BE2C (cell line): ENCODE data around the gene RANBP10.

Experiments
- DNase-seq: peaks from one replicate; pipeline ENCODE4 v3.0.0-alpha.2; 2020
- H3K27me3 ChIP-seq: fragments of 250-450 bp; sonication (Bioruptor Pico); 2 replicates; pipeline ENCODE4 v1.5.1; 2020; ENCODE audit warnings: mild to moderate bottlenecking
- H3K36me3 ChIP-seq: fragments of 250-450 bp; sonication (Bioruptor Pico); 2 replicates; pipeline ENCODE4 v1.5.1; 2020; ENCODE audit warnings: mild to moderate bottlenecking
- H3K4me1 ChIP-seq: fragments of 250-450 bp; sonication (Bioruptor Pico); 2 replicates; pipeline ENCODE4 v1.5.1; 2020
- H3K4me3 ChIP-seq: 2 replicates; pipeline ENCODE4 v1.5.1; 2011; ENCODE audit warnings: low read depth, low read length
- H3K9me3 ChIP-seq: fragments of 250-450 bp; sonication (Bioruptor Pico); 2 replicates; pipeline ENCODE4 v1.5.1; 2020
- TF ChIP-seq, protein P1 (sequence below): IDR thresholded peaks from 2 replicates; pipeline ENCODE4 v1.5.1; 2012; ENCODE audit warnings: mild to moderate bottlenecking, low read depth, low read length

RANBP10 gene

DNA sequence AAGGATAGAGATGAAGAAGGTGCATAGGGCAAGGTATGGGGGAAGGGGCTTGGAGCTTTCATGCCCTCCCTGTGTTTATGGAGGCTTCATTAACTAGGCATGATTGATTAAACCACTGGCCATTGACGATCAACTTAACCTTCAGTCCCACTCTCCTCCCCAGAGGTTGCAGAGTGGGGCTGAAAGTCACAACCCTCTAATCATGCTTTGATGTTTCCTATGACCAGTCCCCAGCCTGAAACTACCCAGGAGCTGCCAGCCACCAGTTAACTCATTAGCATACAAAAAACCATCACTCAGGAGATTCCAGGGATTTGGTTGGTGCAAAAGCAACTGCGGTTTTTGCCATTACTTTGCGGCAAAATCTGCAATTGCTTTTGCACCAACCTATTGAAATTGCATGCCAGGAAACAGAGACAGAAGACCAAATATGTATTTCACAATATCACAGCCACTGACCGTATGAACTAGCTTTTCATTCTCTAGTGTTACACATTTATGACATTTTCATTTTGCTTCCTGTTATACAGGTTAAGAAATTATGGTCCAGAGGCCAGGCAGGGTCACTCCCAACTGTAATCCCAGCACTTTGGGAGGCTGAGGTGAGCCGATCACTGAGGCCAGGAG is 92.6 kb downstream of the RANBP10 start:
- H3K36me3 ChIP-seq = no peaks in the 10 kb centered on the region
- no peak for DNase-seq
- H3K4me3 ChIP-seq = no peak overlapping the region
- H3K4me1 ChIP-seq = peaks cover 6% of the 10 kb centered on the region; the same call in 1 of the 2 replicates
- no peaks in the 10 kb centered on the region for H3K27me3 ChIP-seq
- TF ChIP-seq, protein P1, sequence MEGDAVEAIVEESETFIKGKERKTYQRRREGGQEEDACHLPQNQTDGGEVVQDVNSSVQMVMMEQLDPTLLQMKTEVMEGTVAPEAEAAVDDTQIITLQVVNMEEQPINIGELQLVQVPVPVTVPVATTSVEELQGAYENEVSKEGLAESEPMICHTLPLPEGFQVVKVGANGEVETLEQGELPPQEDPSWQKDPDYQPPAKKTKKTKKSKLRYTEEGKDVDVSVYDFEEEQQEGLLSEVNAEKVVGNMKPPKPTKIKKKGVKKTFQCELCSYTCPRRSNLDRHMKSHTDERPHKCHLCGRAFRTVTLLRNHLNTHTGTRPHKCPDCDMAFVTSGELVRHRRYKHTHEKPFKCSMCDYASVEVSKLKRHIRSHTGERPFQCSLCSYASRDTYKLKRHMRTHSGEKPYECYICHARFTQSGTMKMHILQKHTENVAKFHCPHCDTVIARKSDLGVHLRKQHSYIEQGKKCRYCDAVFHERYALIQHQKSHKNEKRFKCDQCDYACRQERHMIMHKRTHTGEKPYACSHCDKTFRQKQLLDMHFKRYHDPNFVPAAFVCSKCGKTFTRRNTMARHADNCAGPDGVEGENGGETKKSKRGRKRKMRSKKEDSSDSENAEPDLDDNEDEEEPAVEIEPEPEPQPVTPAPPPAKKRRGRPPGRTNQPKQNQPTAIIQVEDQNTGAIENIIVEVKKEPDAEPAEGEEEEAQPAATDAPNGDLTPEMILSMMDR = no peak
- no peaks in the 10 kb centered on the region for H3K9me3 ChIP-seq

DNA sequence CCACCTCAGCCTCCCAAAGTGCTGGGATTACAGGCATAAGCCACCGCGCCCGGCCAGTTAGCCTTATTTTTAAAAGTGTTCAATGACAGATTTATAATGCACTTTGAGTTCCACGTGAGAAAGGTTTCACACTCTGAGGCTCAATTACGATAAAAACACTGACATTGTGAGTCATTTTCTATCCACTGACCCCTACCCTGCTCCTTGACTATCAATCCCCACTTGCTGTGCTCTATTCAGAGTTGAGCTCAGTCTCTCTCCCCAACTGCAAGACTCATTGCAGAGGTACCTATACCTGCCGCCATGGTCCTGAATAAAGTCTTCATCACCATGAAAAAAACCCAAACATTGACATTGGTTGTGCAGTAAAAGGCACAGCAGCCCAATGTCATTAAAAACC is 95.8 kb downstream of the RANBP10 start:
- H3K27me3 ChIP-seq = no peaks in the 10 kb centered on the region
- H3K4me1 ChIP-seq = no peaks in the 10 kb centered on the region; the same call in 1 of the 2 replicates
- H3K4me3 ChIP-seq = no peak overlapping the region
- no peaks in the 10 kb centered on the region for H3K36me3 ChIP-seq
- TF ChIP-seq, protein P1 = no peak
- no peak for DNase-seq
- no peaks in the 10 kb centered on the region for H3K9me3 ChIP-seq

DNA sequence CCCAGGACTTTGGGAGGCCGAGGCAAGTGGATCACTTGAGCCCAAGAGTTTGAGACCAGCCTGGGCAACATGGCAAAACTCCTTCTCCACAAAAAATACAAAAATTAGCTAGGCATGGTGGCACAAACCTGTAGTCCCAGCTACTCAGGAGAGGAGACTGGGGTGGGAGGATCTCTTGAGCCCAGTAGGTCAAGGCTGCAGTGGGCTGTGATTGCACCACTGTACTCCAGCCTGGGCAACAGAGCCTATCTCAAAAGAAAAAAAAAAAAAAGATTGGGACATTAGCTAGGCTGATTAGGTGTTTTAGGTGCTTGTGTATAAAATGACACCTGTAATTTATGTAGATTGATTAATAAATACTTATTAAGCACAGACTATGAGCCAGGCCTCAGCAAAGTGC is 97.3 kb downstream of the RANBP10 start:
- no peaks in the 10 kb centered on the region for H3K9me3 ChIP-seq
- TF ChIP-seq, protein P1 = no peak
- no peaks in the 10 kb centered on the region for H3K36me3 ChIP-seq
- no peaks in the 10 kb centered on the region for H3K27me3 ChIP-seq
- no peak overlapping the region for H3K4me3 ChIP-seq
- no peak for DNase-seq
- no peaks in the 10 kb centered on the region; the same call in 1 of the 2 replicates for H3K4me1 ChIP-seq

DNA sequence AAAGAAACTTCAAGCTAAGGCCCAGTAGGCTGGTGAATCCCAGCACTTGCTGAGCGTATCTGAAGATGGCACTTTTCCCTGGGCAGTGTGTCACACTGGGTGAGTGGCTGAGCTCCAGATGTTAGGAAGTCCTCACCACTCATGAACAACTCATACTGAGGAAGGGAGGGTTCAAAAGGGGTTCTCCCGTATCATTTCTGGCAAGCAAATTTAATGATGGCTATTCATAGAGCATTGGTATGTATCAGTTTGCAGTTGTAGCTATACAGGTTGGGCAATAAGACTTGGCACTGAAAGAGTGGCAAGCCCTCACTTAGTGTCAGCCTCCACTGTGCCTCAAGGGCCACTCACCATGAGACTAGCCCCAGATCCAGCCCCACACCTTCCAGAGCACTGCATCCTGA is 98.0 kb downstream of the RANBP10 start:
- no peak for DNase-seq
- TF ChIP-seq, protein P1 = no peak
- Histone ChIP-seq H3K9me3 (no peaks in the 10 kb centered on the region), H3K27me3 (no peaks in the 10 kb centered on the region), H3K36me3 (no peaks in the 10 kb centered on the region), H3K4me1 (no peaks in the 10 kb centered on the region; the same call in 1 of the 2 replicates), H3K4me3 (no peak overlapping the region)

DNA sequence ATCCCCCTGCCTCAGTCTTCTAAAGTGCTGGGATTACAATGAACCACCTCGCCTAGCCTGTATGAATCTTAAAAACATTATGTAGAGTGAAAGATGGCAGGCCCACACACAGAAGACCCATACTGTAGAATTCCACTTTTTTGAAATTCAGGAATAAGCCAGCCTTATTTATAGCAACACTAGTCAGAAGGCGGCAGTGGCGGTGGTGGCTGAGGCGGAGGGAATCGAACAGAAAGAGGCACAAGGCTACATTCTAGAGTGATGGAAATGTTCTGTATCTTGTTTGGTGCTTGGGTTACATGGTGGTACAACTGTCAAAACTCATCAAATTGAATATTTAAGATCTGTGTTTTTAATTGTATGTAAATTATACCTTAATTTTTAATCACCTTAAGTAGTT is 98.6 kb downstream of the RANBP10 start:
- Histone ChIP-seq H3K9me3 (no peaks in the 10 kb centered on the region), H3K36me3 (no peaks in the 10 kb centered on the region), H3K4me1 (no peaks in the 10 kb centered on the region; the same call in 1 of the 2 replicates), H3K4me3 (no peak overlapping the region), H3K27me3 (no peaks in the 10 kb centered on the region)
- no peak for DNase-seq
- TF ChIP-seq, protein P1 = no peak

DNA sequence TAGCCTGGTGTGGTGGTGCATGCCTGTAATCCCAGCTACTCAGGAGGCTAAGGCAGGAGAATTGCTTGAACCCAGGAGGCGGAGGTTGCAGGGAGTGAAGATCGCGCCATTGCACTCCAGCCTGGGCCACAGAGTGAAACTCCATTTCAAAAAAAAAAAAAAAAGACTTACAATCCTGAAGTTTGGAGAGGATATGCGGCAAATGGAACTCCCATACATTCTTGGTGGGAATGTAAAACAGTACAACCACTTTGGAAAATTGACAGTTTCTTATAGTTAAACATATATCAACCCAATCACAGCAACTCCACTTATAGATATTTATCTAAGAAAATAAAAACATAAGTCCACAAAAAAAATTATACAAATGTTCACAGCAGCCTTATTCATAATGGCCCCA is 99.2 kb downstream of the RANBP10 start:
- Histone ChIP-seq H3K4me3 (no peak overlapping the region), H3K27me3 (no peaks in the 10 kb centered on the region), H3K36me3 (no peaks in the 10 kb centered on the region), H3K9me3 (no peaks in the 10 kb centered on the region), H3K4me1 (no peaks in the 10 kb centered on the region; the same call in 1 of the 2 replicates)
- TF ChIP-seq, protein P1 = no peak
- no peak for DNase-seq
